ENCODE measurements around the gene LMO1.

LMO1 gene

DNA sequence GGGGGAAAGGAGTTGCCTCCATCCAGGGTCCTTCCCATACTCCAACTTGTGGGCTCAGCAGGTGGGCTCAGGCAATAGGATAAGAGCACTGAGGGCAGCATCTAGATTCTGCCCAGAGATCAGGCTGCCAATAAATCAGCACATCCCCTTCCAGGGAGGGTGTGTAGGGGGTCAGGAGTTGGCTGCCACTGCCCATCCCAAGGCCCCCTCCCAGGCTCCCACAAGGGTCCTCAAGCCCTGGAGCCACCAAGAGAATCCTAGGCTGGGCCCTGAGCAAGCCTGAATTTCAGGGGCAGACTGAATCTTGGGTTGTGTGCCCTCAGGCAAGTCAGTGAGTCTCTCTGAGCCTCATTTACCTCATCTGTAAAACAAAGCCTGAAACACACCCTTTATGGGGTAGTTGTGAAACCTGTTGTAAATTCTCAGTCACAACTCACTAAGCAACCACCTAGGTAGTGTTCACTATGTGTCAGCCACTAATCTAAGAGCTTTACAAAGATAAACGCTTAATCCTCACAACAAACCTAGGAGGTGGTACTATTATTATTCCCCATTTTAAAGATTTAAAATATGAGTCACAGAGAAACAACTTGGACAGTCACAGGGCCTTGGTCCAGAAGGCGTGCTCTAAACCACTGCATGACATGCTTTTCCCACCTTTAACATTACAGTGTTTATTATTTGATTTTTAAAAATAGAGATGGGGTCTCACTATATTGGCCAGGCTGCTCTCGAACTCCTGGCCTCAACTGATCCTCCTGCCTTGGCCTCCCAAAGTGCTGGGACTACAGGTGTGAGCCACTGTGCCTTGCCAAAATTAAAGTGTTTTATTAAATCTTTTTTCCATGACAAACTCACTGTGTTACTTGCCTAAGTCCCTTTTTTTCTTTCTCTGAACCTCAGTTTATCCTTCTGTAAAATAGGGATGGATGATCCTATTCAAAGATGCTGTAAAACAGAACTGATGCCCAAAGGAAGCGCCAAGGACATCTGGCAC lies 36.2 kb downstream of the LMO1 start:
- no peak for DNase-seq (ENCODE audit: low spot score)

DNA sequence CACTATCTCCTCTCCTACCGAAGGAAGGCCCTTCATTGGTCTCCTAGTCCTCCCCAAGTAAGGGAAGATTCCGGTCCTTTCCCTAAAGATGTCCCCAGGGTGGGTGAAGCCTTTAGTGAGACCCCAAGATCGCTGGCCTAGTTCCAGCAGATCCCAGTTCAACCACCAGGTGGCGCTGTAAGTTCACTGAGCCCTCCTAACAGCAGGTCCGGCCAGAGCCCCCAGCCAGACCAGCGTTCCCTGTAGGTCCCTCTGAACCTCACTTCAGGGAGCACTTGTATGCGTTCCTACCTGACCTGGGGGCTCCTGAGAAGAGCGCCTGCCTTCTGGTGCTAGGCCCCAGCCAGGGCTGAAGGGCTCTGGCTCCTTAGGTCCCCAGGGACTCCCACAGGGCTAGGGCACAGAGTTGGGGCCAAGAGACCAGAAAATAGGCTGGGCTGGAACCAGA lies 38.1 kb downstream of the LMO1 start:
- DNase-seq (ENCODE audit: low spot score): peak; percentile 79

DNA sequence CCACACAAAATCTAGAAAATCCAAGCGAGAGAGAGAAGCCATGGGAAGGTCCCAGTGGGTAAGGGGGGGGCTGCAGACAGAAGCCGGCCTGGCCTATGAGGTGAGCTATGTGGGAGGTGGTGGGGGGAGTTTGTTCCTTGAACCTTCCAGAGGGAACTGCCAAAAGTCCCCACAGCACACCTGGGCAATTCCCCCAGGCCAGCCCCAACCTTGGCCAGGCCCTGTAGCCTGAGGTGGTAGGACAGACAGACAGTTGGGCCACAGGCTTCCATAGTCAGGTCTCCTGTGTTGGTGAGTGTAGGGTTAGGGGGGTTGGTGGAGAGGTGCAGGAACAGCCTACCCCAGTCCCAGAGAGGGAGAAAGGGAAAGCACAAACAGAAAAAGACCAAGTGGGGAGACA lies 39.0 kb downstream of the LMO1 start:
- no peak for DNase-seq (ENCODE audit: low spot score)

DNA sequence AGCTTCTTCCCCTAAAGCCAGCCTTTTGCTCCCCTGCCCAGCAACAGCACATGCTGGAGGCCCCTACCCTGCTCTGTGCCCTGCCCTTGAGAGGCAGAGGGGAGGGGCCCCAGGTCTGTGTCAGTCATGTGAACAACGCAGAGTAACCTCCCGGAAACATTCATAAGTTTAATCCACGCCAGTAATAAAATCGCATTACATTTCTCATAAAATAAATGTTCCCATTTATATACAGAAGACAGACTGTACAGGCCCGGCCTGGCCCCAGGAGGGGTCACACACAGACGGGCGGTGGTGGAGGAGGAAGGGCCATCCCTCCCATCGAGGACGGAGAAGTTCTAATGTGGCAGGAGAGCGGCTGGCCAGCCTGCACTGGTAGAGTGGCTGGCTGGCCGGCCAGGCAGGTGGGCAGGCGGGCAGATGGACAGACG lies 39.5 kb downstream of the LMO1 start:
- DNase-seq (ENCODE audit: low spot score): no peak

DNA sequence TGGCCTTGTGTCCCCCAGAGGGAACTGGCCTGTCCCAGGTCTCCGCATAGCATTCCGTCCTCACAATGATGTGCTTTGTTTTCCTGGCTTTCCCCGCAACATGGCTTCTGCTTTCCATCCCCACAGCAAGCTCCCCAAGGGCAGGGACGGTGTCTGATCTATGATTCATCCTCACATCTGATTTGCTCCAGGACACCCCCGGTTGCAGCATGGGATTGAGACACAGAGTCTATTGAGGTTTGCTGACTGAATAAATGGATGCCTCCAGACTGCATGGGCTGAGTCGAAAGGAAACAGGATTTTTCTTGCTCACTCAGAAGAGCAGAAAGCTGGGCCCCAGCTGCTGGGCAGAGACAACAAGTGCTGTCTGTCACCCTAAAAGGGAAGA lies 40.2 kb downstream of the LMO1 start:
- no peak for DNase-seq (ENCODE audit: low spot score)

DNA sequence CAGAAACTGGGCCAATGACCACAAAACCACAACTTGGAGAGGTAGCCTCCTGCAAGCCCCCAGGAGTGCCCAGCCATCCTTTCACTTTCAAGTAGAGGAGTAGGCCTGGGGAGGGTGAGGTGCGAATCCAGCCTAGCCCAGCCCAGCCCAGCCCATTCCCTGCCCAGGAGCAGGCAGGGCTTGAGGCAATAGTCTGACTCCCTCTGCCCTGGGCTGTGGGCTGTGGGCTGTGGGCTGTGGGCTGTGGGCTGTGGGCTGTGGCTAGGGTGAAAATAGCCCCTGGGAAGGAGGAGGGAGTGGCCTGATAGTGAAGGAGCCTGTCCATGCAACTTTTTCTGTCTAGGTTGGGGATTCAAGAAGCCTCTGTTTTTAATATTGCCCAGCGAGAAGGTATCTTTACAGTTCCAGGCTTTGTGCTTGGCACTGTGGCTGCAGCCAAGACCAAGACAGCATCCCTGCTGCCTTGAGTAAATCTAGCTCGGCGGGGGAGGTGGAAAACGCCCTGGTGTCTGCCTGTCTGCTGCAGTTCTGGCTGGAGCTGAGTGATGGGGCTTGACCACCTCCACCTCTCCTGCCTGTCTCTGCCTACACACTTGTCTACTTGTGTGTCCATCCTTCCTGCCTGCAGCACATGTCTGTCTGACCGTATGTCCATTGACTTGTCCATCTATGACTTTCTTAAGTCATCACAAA lies 40.7 kb downstream of the LMO1 start:
- no peak for DNase-seq (ENCODE audit: low spot score)

DNA sequence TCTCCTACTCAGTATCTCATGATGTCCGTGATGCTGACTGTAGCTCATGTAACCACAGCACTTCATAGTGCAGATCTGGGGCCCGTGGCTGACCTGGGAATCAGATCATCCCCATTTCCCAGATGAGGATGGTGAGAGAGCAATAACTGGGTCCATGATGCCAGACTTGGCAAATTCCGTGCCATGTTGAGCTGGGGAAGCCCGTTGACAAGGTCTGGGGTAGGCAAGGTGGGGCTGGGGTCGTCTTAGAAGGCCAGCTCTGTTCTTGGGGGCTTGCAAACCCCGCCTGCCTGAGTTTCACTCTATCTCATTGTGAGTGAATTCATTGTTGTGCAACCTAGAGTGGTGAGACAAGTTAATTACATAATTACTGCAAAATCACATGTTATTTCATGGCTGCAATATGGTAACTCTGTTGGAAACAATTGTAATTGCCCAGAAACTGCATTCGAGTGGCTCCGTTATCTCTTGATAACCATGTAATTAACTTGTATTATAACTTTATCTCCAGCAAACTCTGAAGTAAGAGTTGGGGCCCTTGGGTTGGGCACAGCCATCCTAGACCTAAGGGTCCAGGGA lies 41.7 kb downstream of the LMO1 start:
- no peak for DNase-seq (ENCODE audit: low spot score)

DNA sequence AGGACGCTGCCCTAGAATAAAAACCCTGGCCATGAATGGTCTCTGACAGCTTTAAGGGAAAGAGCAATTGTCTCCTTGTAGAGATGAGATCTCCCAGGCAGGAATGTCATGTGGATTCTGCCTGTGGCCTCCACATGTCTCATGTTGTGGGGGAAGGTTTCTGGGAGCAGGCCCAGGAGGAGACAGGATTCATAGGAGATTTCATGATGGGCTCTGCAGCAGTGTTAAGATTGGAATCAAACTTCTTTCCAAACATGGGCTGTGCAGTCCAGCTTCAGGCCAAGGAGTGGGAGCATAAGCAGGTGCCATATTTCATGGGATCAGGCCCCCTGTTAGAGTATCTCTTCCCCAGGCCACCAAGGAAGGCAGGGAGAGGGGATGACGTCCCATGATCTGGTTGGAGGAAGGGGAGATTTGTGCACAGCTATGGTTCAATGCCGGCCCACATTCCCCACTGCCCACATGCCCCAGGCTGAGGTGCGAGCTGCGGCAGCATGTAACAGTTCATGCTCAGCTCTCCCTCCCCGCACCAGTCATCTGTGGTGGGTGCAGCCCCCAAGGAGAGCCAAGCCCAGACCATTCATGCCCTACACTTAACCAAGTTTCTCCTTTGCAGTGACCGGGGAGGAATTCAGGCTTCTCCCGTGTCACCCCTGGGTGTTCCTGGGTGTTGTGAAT lies 42.5 kb downstream of the LMO1 start:
- no peak for DNase-seq (ENCODE audit: low spot score)

DNA sequence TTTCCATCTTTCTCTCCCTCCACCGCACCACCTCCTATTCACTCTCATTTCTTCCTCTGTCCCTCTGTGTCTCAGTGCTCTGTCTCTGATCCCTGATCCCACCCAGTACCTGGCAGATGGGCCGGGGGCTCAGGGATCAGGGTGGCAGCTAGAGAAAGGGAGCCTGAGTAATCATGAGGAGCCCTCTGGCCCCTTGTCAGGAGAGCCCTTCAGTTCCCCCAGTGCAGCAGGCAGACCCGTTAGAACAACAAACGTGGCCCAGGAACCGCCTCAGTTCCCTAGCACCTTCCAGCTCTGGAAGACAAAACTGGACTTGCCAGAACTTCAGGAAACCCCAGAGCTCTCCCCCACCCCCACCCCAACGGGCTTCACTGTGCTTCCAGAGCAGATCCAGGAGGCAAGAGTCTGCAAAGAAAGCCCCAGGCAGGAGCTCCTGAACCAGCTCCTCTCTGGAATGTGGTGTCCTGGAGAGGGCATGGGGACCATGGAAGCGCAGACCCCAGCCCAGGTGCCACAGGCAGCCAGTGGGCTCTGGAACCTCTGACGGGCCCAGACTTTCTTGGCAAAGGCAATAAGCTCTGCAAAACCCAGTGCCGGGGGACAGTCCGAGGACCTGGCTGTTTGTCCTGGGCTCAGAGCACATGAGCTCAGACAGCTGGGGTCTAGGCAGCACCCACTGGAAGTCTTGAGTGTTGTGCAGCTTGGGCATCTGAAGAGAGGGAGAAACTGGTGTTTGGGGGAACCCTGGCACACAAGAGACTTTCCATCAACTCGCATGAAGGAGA lies 43.2 kb downstream of the LMO1 start:
- DNase-seq (ENCODE audit: low spot score): no peak

DNA sequence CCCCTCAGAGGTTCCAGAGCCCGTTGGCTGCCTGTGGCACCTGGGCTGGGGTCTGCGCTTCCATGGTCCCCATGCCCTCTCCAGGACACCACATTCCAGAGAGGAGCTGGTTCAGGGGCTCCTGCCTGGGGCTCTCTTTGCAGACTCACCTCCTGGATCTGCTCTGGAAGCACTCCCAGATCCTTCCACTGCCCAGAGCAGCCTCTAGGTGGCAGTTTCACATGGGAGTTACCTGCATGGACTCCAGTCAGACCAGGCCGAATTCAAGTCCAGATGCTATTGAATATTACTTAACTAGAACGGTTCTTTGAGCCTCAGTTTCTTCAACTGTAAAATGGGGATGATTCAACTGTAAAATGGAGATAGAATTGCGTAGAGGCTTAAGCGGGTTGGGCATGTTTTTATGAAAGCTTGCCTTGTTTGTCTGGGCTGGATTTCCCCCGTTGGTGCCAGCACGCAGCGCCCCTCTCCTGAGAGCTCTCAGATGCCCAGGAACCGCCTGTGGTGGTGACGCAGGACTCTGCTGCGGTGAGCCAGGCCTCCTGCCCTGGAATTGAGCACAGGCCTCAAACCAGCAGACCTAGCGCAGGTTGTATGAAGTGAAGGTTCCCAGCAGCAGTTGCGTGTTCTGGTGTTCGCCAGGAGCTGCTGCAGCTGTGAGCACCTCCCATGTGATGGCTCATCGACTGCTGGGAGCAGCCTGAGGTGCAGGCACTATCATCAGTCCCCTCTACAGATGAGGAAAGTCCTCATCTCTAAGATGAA lies 44.2 kb downstream of the LMO1 start:
- DNase-seq (ENCODE audit: low spot score): peak; percentile 48

DNA sequence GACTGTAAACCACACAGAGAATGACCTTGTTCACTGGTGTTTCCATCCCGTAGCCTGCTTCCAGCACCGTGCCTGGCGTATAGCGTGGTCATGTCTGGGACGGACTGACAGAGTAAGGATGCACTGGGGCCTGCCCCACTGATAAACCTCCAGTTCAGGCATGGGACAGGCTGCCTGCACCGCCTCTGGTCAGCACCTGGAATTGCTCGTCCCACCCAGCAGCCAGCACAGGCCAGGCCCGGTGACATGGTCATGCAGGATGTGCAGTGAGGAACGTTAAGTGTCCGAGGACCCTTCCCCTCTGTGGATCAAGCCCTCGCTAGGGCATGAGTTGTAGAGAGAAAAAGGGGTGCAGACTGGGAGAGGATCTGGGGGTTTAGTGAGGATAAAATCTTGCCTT lies 44.8 kb downstream of the LMO1 start:
- no peak for DNase-seq (ENCODE audit: low spot score)

DNA sequence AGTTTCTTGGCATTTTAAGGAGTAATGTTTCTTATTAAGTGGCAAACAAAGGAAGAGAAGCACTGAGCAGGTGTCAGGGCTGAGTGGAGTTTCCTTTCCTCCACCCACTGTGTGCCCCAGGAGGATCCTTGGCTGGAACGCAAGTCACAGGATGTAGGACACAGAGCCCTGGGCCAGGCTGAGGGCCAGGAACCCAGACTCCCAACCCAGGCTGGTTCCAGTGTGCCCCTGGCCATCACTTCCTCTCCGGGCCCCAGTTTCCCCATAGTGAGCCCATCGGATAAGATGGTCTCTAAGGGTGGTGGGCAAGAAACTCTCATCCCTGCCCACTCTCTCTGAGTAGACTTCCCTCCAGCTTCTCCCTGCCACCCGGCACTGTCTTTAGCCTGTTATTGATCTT lies 45.3 kb downstream of the LMO1 start:
- no peak for DNase-seq (ENCODE audit: low spot score)

DNA sequence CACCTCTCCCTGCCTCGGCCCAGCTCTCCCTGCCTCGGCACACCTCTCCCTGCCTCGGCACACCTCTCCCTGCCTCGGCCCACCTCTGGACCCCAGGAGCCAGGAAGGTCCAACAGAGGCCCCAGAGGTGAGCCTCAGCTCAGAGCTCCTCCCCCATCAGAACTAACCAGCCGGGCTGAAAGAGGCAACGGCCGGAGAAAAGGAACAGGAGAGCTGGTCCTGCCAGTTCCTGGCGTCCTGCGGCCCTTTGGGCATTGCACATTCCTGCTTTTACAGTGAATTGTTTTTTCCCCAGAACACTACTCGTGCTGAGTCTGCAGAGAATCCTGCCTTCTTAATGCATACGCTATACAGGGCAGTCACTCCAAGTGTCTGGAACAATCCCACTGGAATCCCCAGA lies 45.8 kb downstream of the LMO1 start:
- no peak for DNase-seq (ENCODE audit: low spot score)

DNA sequence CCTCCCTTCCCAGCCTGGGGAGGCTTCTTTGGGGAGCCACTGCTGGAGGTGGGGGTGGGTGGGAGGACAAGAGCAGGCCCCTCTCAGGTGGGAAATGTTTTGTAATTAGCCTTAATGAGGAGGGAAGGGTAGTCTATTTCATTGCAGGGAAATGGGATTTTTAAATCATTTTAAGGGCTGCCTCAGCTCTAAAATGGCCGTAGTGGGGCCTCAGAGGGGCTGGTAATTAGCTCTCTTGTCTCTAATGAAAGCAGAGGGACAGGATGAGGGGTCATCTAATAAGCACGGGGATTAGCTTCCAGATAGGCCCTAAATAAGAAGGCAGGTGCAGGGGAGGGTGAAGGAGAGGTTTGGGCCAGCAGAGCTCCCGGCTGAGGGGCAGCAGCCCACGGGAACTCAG lies 46.5 kb downstream of the LMO1 start:
- no peak for DNase-seq (ENCODE audit: low spot score)

DNA sequence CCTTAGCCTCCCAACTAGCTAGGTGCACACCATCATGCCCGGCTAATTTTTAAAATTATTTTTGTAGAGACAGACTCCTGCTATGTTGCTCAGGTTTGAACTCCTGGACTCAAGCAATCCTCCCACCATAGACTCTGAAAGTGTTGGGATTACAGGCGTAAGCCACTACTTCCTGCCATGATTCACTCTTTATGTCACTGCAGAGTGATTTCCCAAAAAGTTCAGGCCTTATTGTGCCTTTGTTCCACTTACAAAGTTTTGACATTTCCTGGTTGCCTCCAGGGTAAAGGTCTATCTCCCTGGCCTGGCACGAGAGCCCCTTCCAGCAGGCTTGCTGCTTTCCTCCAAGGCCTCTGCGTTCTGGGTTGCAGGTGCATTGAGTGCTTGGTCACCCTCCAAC lies 50.3 kb downstream of the LMO1 start:
- DNase-seq (ENCODE audit: low spot score): no peak

DNA sequence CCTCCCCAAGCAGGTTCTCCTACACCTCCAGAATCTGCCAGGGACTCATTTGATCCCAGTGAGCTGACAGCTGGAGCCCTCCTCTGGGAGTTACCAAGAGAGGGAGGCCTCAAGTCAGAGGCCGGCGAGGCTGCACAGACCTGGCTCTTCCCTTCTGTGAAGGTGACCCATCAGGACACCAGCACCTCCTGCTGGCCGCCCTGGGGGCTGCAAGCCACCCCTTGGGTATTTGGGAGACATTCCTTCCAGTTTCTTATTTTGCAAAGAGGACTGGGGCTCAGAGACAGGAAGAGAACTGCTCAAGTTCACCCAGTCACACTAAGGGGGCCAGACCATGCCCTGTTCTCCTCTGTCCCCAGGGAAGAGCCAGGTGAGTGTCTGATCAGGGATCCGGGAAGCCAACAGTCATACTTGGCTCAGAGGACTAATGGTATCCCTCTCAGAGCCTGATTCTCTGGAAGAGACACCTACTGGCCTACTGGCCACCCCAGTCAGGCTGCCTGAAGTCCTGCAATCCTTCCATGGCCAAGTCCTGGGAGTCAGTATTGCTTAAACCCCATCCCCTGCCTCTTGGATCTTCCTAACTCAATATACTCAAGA lies 54.4 kb downstream of the LMO1 start:
- no peak for DNase-seq (ENCODE audit: low spot score)

DNA sequence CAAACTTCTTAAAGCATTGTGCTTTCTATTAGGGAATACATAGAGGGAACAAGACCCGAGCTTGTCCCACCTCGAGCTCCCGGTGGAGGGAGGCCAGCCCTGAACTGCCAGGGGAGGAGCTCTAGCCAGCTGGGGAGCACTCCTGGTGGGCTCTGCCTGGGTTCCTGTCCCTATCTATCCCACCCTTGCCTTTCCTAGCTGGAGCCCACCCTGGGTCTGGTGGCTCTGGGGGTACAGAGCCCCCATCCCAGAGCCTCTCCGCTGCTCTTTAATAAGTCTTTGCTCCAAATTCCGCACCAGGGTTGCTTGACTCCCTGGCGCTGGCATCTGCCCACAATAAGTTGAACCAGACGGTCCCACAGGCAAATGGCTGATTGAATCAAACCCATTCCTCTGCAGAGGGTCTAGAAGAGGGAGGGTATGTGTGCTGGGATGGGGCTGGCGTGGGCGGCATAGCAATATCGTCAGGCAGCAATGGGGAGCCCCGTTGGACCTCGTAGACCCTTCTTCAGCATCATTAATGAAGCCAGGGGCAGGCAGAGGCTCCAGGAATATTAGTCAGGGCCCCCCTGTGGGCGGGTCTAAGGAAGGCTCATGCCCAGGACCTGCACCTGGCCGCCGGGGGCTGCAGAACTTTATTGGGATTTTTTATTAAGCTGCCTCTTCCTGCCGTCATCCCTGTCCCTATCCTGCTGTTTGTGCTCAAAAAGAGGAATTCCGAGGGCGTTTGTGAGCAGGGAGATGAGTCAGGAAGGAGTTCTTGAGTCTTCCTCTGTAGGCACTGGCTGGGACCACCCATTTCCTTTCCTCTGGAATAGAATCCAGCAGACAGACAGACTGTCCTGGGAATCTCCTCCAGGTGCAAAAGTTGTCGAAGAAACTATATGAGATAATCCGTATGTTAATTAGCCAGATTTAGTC lies 56.3 kb downstream of the LMO1 start:
- DNase-seq (ENCODE audit: low spot score): no peak

DNA sequence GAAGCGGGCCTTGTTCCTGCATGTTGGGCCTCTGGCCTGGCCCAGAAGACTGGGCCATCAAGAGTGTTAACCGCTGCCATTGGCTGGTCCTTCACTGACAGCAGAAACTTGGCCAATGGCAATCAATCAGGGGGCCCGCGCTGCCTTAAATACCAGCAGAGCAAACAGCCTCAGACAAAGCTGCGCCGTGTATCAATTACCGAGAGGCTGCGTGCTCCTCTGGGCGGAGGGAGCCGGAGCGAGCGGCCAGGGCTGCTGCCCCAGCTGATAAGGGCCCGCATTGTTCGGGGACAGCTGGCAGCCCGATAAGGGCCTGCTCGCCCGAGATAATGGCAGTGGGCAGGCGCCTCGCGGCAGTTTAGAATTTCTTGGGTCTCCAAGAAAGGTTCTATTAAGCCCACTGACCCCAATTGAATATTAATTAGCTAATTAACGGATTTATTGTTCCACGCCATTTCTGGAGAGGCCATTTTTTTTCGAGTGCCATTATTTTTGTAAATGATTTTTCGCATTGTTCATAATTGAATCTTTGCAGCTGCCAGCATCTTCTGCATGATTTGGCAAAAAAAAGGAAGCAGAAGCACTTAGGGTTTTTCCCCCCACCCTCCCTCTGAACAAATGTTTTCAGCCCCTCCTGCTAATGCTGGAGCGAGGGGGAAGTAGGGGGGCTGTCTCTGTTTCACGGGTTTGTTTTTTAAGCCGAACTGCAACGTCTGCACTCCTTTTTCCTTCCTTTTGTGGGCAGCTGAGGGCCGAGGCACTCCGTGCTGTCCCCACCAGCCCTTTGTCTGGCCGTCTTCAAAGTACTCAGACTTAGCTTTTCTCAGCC lies 57.2 kb downstream of the LMO1 start:
- peak; percentile 90 for DNase-seq (ENCODE audit: low spot score)
